GM19372 (cell line): ENCODE results near the gene DAD1.

Source experiments
- ATAC-seq: cut with Tn5 transposase; IDR thresholded peaks from one replicate; pipeline ENCODE4 v1.9.1; 2021; ENCODE audit warnings: mild to moderate bottlenecking, low read depth, moderate library complexity; ENCODE audit not compliant: unreplicated experiment

DAD1 gene

DNA sequence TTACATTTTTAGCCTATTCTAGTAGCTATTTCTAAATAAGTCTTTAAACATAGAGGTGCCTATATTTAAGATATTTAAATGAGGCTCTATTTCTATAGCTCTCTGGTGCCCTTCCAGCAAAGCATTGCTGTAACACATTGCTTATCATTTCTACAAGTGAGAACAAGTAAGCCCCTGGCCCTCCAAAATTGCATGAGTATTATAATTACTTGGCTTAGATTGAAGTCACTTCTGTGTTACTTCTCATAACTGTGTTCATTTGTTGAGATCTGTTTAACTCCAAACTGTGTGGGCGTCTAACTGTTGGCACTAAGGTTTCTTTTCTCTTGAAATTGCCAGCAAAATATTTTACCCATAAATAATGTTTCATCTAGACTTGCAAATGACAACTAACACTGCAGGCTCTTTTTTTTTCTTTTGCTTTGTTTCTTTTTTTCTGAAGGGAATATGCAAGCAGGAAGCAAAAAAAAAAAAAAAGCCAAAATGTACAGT, 66.5 kb downstream of the DAD1 start:
- ATAC-seq: no peak

- ATAC-seq: no peak
Measured at GRCh38 chr14:22521449-22522239, 67.4 kb downstream of the DAD1 start.

DNA sequence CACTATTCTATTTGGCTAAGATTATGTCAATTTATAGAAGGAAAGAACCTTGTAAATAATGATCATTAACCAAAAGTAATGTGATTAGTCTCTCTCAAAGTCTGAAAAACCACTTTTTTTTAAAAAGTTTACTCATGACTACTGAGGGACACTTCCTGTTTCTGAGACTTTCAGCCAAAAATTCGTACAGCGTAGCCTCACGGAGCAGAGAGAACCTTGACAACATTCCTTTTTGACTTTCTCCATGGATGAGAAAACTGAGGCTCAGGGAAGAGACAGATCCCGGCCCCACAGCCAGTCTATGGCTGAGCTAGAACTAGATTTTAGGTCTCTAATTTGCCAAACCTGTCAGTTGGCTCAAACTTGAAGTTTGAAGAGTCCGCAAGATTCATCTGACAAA, 68.2 kb downstream of the DAD1 start:
- ATAC-seq: no peak

GRCh38 chr14:22519877-22520685, 68.9 kb downstream of the DAD1 start:
- no peak for ATAC-seq

DNA sequence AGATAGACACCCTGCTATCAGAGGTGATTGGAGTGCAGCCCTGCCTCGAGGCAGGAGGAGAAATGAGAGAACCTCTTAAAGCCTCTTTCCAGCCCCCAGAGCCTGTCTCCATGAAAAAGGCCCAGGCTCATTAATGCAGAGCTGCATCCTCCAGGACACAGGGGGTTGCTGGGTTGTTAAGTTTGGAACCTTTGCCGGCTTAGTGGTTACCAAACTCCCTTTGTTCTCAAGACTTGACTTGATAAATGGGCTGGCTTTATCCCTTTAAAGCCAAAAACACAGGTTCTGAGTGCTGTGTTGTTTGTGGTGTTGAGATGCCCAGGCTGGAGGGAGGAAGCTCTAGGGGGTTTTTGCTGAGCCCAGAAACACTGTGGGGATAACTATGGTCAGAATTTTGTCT, 71.0 kb downstream of the DAD1 start:
- ATAC-seq: no peak

GRCh38 chr14:22517117-22517720, 71.8 kb downstream of the DAD1 start:
- ATAC-seq: no peak

DNA sequence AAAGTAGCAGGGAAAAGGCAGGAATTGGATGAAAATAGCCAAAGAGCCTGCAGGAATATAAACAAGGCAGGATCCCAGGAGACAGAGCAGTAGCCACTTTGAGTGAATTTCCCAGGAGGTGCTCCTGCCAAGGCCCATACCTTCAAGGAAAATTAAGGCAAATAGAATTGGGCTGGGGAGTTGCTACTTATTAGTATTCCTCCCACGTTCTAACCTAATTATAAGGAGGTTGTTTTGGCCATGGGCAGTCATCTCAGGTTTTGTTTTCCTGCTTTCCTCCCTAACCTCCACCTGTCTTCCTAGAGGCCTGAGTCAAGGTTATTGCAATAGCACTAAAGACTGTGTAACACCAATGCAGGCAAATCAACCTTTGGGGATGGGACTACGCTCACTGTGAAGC, 73.1 kb downstream of the DAD1 start:
- ATAC-seq: no peak
